ENCODE results near the gene FOXJ2. TPM values are rescaled to one million over a fixed set of nuclear protein-coding genes. Genes with fewer than 3 reads are reported as not detected.
"Not testable (repeated sequence)": the region's sequence is repeated elsewhere in the genome, so short reads cannot be mapped to it uniquely, and the experiment has no call there.

Gene FOXJ2
- total RNA-seq, 1 donor: 10.0 TPM

- DNase-seq (ENCODE audit: low read depth in 2 of 3, low spot score in 2 of 3): no peak
Measured at GRCh38 chr12:8027856-8028255, 4.7 kb upstream of the FOXJ2 start.

- no peak for DNase-seq (ENCODE audit: low read depth in 2 of 3, low spot score in 2 of 3)
Measured at GRCh38 chr12:8028267-8028666, 4.2 kb upstream of the FOXJ2 start.

GRCh38 chr12:8030189-8030588 is 2.3 kb upstream of the FOXJ2 start:
- DNase-seq (ENCODE audit: low read depth in 2 of 3, low spot score in 2 of 3): no peak

GRCh38 chr12:8031017-8031416 is 1.5 kb upstream of the FOXJ2 start:
- not testable (repeated sequence) for DNase-seq (ENCODE audit: low read depth in 2 of 3, low spot score in 2 of 3)

GRCh38 chr12:8031872-8032241 is 659 bp upstream of the FOXJ2 start:
- DNase-seq (ENCODE audit: low read depth in 2 of 3, low spot score in 2 of 3): peak in 1 of 3 donors; percentile 35

- peak in 2 of 3 donors; percentile 21 to 38 for DNase-seq (ENCODE audit: low read depth in 2 of 3, low spot score in 2 of 3)
Measured at GRCh38 chr12:8033153-8034044, 883 bp downstream of the FOXJ2 start.

GRCh38 chr12:8034802-8035201 is 2.3 kb downstream of the FOXJ2 start:
- DNase-seq (ENCODE audit: low read depth in 2 of 3, low spot score in 2 of 3): no peak

- DNase-seq (ENCODE audit: low read depth in 2 of 3, low spot score in 2 of 3): no peak
Measured at GRCh38 chr12:8035440-8036010, 3.0 kb downstream of the FOXJ2 start.

GRCh38 chr12:8036346-8036745 is 3.8 kb downstream of the FOXJ2 start:
- no peak for DNase-seq (ENCODE audit: low read depth in 2 of 3, low spot score in 2 of 3)

GRCh38 chr12:8037046-8037663 is 4.6 kb downstream of the FOXJ2 start:
- DNase-seq (ENCODE audit: low read depth in 2 of 3, low spot score in 2 of 3): peak in 2 of 3 donors; percentile 49 to 78

- no peak for DNase-seq (ENCODE audit: low read depth in 2 of 3, low spot score in 2 of 3)
Measured at GRCh38 chr12:8037947-8038346, 5.4 kb downstream of the FOXJ2 start.

GRCh38 chr12:8038659-8039114 is 6.2 kb downstream of the FOXJ2 start:
- peak in 1 of 3 donors; percentile 19 for DNase-seq (ENCODE audit: low read depth in 2 of 3, low spot score in 2 of 3)

GRCh38 chr12:8040791-8041190 is 8.3 kb downstream of the FOXJ2 start:
- no peak for DNase-seq (ENCODE audit: low read depth in 2 of 3, low spot score in 2 of 3)

- DNase-seq (ENCODE audit: low read depth in 2 of 3, low spot score in 2 of 3): peak; percentile 67 to 87 (median 69)
Measured at GRCh38 chr12:8045952-8046944, 13.7 kb downstream of the FOXJ2 start.

GRCh38 chr12:8047842-8048241 is 15.3 kb downstream of the FOXJ2 start:
- no peak for DNase-seq (ENCODE audit: low read depth in 2 of 3, low spot score in 2 of 3)

- DNase-seq (ENCODE audit: low read depth in 2 of 3, low spot score in 2 of 3): no peak
Measured at GRCh38 chr12:8048906-8049305, 16.4 kb downstream of the FOXJ2 start.

- DNase-seq (ENCODE audit: low read depth in 2 of 3, low spot score in 2 of 3): no peak
Measured at GRCh38 chr12:8050600-8051250, 18.2 kb downstream of the FOXJ2 start.

- DNase-seq (ENCODE audit: low read depth in 2 of 3, low spot score in 2 of 3): no peak
Measured at GRCh38 chr12:8052679-8053078, 20.2 kb downstream of the FOXJ2 start.

- no peak for DNase-seq (ENCODE audit: low read depth in 2 of 3, low spot score in 2 of 3)
Measured at GRCh38 chr12:8054816-8055215, 22.3 kb downstream of the FOXJ2 start.

- DNase-seq (ENCODE audit: low read depth in 2 of 3, low spot score in 2 of 3): no peak
Measured at GRCh38 chr12:8057306-8057705, 24.8 kb downstream of the FOXJ2 start.

Data from hematopoietic multipotent progenitor cell (in vitro differentiated cells).